PFSK-1 (cell line): ENCODE results near the gene LHPP. TPM values are rescaled to one million over a fixed set of nuclear protein-coding genes. Genes with fewer than 3 reads are reported as not detected.

ENCODE experiments used
- FOXP2 ChIP-seq: optimal IDR thresholded peaks from 2 replicates; pipeline ENCODE3; 2011; ENCODE audit warnings: borderline replicate concordance, control low read depth, inconsistent platforms; ENCODE audit not compliant: insufficient read depth; ENCODE audit errors: extremely low read length, extremely low read depth
- POLR2AphosphoS5 ChIP-seq: IDR thresholded peaks from 2 replicates; pipeline ENCODE4 v1.6.1; 2012; ENCODE audit warnings: low read depth, mild to moderate bottlenecking, control low read depth, low read length, moderate library complexity
- REST ChIP-seq, 2 experiments: IDR thresholded peaks; 2 replicates each; pipeline versions ENCODE4 v1.6.1 to v1.8.0; 2011 to 2012; ENCODE audit warnings: low read depth in 2 of 2, low read length in 2 of 2, control low read depth in 1 of 2, inconsistent platforms in 1 of 2, mild to moderate bottlenecking in 1 of 2, moderate library complexity in 1 of 2; ENCODE audit not compliant: insufficient read depth in 1 of 2
- SIN3A ChIP-seq: IDR thresholded peaks from 2 replicates; pipeline ENCODE4 v1.6.1; 2012; ENCODE audit warnings: mild to moderate bottlenecking, low read length, moderate library complexity, borderline replicate concordance; ENCODE audit not compliant: insufficient read depth
- TAF1 ChIP-seq: IDR thresholded peaks from 2 replicates; pipeline ENCODE4 v1.6.1; 2012; ENCODE audit warnings: low read length, control low read depth, borderline replicate concordance; ENCODE audit not compliant: insufficient read depth
- polyA plus RNA-seq: library from polyadenylated mRNA; unstranded; fragments of >200 nt; gene quantifications from one replicate; pipeline ENCODE4 v1.2.1, GENCODE V29; 2012; ENCODE audit warnings: low read depth, missing spikeins; ENCODE audit not compliant: insufficient read length

LHPP gene
- polyA plus RNA-seq = 21.1 TPM

GRCh38 chr10:124461642-124462347, at the start of gene LHPP:
Gene LHPP (plus strand): TSS chr10:124461823. CDS start chr10:124461863, 40 bp downstream.
- TF ChIP-seq POLR2AphosphoS5 (peak; percentile 48), TAF1 (no peak), SIN3A (no peak; the same call in 1 of the 2 replicates), FOXP2 (no peak), REST (IDR thresholded peaks at IDR 0.05; ENCODE audit: insufficient read depth in 1 of 2, low read depth in 2 of 2, low read length in 2 of 2) (no peak)

- TF ChIP-seq FOXP2 (no peak), SIN3A (no peak), POLR2AphosphoS5 (no peak), REST (IDR thresholded peaks at IDR 0.05; ENCODE audit: insufficient read depth in 1 of 2, low read depth in 2 of 2, low read length in 2 of 2) (no peak), TAF1 (no peak)
Measured at GRCh38 chr10:124414076-124414475, 47.5 kb upstream of the LHPP start.

GRCh38 chr10:124415210-124415609, 46.4 kb upstream of the LHPP start:
- TF ChIP-seq POLR2AphosphoS5 = no peak
- TF ChIP-seq FOXP2 = no peak
- no peak for TF ChIP-seq REST (IDR thresholded peaks at IDR 0.05; ENCODE audit: insufficient read depth in 1 of 2, low read depth in 2 of 2, low read length in 2 of 2)
- TF ChIP-seq TAF1 = no peak
- no peak for TF ChIP-seq SIN3A

GRCh38 chr10:124416733-124417132, 44.9 kb upstream of the LHPP start:
- no peak for TF ChIP-seq FOXP2
- TF ChIP-seq TAF1 = no peak
- TF ChIP-seq SIN3A = no peak
- TF ChIP-seq POLR2AphosphoS5 = no peak
- no peak for TF ChIP-seq REST (IDR thresholded peaks at IDR 0.05; ENCODE audit: insufficient read depth in 1 of 2, low read depth in 2 of 2, low read length in 2 of 2)
